HepG2 (cell line): ENCODE measurements around the gene DPAGT1. TPM values are rescaled to one million over a fixed set of nuclear protein-coding genes. Genes with fewer than 3 reads are reported as not detected.
A peak's percentile ranks its signal among the peaks of the same experiment; 100 is the strongest.

Experiments
- FOXO1 ChIP-seq: sonication (generic); formaldehyde crosslinking; IDR thresholded peaks from 2 replicates; pipeline ENCODE4 v1.4.0; 2020; ENCODE audit warnings: missing genetic modification reagents
- HMGXB4 ChIP-seq, 2 experiments: sonication (generic) in 1 of 2; formaldehyde crosslinking in 1 of 2; IDR thresholded peaks; 2 replicates each; pipeline versions ENCODE4 v1.4.0 to v1.6.1; 2018 to 2020; ENCODE audit warnings: missing genetic modification reagents in 2 of 2, borderline replicate concordance in 1 of 2, low read depth in 1 of 2, mild to moderate bottlenecking in 1 of 2, missing biosample characterization in 1 of 2
- HNF1A ChIP-seq, 2 experiments: sonication (generic) in 1 of 2; formaldehyde crosslinking in 1 of 2; IDR thresholded peaks; 2 replicates each; pipeline versions ENCODE4 v1.4.0 to v1.6.1; 2016 to 2020; ENCODE audit warnings: borderline replicate concordance in 1 of 2, low read depth in 1 of 2, mild to moderate bottlenecking in 1 of 2, missing genetic modification reagents in 1 of 2
- IKZF1 ChIP-seq: fragments of 450-650 bp; IDR thresholded peaks from 2 replicates; pipeline ENCODE4 v1.7.1; 2016
- PLRG1 ChIP-seq: fragments of 450-650 bp; conservative IDR thresholded peaks from 2 replicates; pipeline ENCODE4 v1.6.1; 2016
- RAD21 ChIP-seq: fragments of 450-650 bp; formaldehyde crosslinking; IDR thresholded peaks from 2 replicates; pipeline ENCODE4 v1.5.0; 2020; ENCODE audit warnings: mild to moderate bottlenecking
- RAD51 ChIP-seq: fragments of 450-650 bp; IDR thresholded peaks from 2 replicates; pipeline ENCODE4 v1.6.1; 2016; ENCODE audit warnings: borderline replicate concordance
- RXRB ChIP-seq: IDR thresholded peaks from 2 replicates; pipeline ENCODE4 v1.6.1; 2016; ENCODE audit warnings: borderline replicate concordance, missing genetic modification reagents, missing compliant biosample characterization
- SP140L ChIP-seq: sonication (generic); formaldehyde crosslinking; IDR thresholded peaks from 2 replicates; pipeline ENCODE4 v1.4.0; 2020; ENCODE audit warnings: missing genetic modification reagents, borderline replicate concordance
- TCF12 ChIP-seq, 2 experiments: fragments of 450-650 bp in 1 of 2; sonication (generic) in 1 of 2; formaldehyde crosslinking in 1 of 2; IDR thresholded peaks; 2 replicates each; pipeline versions ENCODE4 v1.6.1 to v1.8.0; 2017 to 2022; ENCODE audit warnings: antibody characterized with exemption in 1 of 2, mild to moderate bottlenecking in 1 of 2, missing genetic modification reagents in 1 of 2, moderate library complexity in 1 of 2
- ZMYM3 ChIP-seq: sonication (generic); formaldehyde crosslinking; IDR thresholded peaks from 2 replicates; pipeline ENCODE4 v1.5.1; 2020; ENCODE audit warnings: mild to moderate bottlenecking, missing genetic modification reagents
- ZNF292 ChIP-seq: sonication (generic); formaldehyde crosslinking; IDR thresholded peaks from 2 replicates; pipeline ENCODE4 v1.8.1; 2022; ENCODE audit warnings: mild to moderate bottlenecking, low read depth, missing genetic modification reagents, borderline replicate concordance
- ZNF644 ChIP-seq: IDR thresholded peaks from 2 replicates; pipeline ENCODE4 v1.6.1; 2016; ENCODE audit warnings: low read depth
- ZNF772 ChIP-seq: sonication (generic); formaldehyde crosslinking; IDR thresholded peaks from 2 replicates; pipeline ENCODE4 v1.5.0; 2020; ENCODE audit warnings: mild to moderate bottlenecking, missing genetic modification reagents
- ZNF788 ChIP-seq: sonication (generic); formaldehyde crosslinking; IDR thresholded peaks from 2 replicates; pipeline ENCODE4 v1.5.0; 2020; ENCODE audit warnings: mild to moderate bottlenecking, missing genetic modification reagents, borderline replicate concordance
- polyA plus RNA-seq, 8 experiments: library from polyadenylated mRNA; depleted of rRNA in 3 of 8; stranded (reverse) in 7 of 8; unstranded in 1 of 8; fragments of >200 nt; fragmentation: Illumina TruSeq in 4 of 8; extraction: Trizol in 4 of 8; gene quantifications; 2 replicates each; pipeline versions ENCODE4 v1.2.1 to v1.2.3, GENCODE V29; 2011 to 2016; ENCODE audit warnings: low read depth in 4 of 8, missing spikeins in 1 of 8, mixed read lengths in 1 of 8; ENCODE audit not compliant: insufficient read depth in 1 of 8
- total RNA-seq, 5 experiments: library from RNA; depleted of rRNA; stranded (reverse); fragments of >200 nt; fragmentation: Illumina TruSeq; extraction: Trizol; gene quantifications; 2 replicates each; pipeline ENCODE4 v1.2.3, GENCODE V29; 2016; ENCODE audit warnings: low read depth in 1 of 5
- TF ChIP-seq, protein P1 (sequence below): sonication (generic); formaldehyde crosslinking; IDR thresholded peaks from 2 replicates; pipeline ENCODE4 v1.8.1; 2022; ENCODE audit warnings: mild to moderate bottlenecking, missing genetic modification reagents
- TF ChIP-seq, protein P2 (sequence below): sonication (generic); formaldehyde crosslinking; conservative IDR thresholded peaks from 2 replicates; pipeline ENCODE4 v1.8.0; 2022; ENCODE audit warnings: missing genetic modification reagents

Gene DPAGT1
- total and polyA plus RNA-seq, 2 of the 13 experiments (the other 11 are each of a cell fraction or from before 2014, with no cell fraction given) = 37.6 to 70.7 TPM

DNA sequence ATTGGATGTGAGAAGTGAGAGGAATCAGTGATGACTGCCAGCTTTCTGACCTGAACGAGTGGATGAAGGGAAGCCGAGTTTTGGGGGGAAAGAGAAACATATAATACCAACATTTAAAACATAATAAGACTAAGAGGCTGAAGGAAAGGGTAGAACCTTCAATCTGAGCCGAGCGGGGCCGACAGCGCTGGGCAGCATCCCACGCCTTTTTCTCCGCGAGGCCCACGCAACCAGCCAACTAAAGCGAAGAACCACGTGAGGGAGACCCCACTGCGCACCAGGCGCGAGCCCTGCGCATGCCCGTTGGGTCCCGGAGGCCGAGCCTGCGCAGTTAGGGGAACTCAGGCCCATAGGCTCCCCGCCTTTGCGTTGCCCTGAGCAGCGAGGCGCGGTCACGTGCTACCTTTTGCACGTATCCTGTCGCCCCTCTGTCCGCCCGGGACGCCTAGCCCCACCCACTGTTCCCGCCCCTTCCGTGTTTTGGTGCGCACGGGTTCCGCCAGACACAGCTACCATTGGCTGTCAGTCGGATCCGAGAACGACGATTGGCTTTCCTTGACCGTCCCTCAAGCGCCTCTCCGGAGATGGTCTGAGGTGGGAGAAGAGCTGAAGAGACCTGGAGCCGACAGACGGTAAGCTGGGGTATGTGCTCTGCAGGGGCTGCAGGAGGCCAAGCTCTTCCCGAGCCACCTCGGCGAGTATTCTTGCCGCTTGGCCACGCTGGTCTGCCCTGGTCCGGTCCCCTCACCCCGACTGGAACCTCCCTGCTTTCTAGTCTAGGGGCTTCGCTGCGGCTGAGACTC is 19.6 kb upstream of the DPAGT1 start, which contains the start of gene HINFP (continued):
- TF ChIP-seq ZNF292 (CRISPR knock-in tag) = no peak
- TF ChIP-seq RAD51 = peak; percentile 94
- TF ChIP-seq HMGXB4 (CRISPR knock-in tag; IDR thresholded peaks at IDR 0.05; ENCODE audit: borderline replicate concordance in 1 of 2, low read depth in 1 of 2) = peak; percentile 19 to 39; a peak in 2 of 4 replicates
- TF ChIP-seq ZNF788 (CRISPR knock-in tag) = peak; percentile 72; the same call in 1 of the 2 replicates
- no peak for TF ChIP-seq SP140L (CRISPR knock-in tag)
- TF ChIP-seq FOXO1 (CRISPR knock-in tag) = peak; percentile 34; the same call in 1 of the 2 replicates
- TF ChIP-seq, protein P1, sequence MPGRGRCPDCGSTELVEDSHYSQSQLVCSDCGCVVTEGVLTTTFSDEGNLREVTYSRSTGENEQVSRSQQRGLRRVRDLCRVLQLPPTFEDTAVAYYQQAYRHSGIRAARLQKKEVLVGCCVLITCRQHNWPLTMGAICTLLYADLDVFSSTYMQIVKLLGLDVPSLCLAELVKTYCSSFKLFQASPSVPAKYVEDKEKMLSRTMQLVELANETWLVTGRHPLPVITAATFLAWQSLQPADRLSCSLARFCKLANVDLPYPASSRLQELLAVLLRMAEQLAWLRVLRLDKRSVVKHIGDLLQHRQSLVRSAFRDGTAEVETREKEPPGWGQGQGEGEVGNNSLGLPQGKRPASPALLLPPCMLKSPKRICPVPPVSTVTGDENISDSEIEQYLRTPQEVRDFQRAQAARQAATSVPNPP (CRISPR knock-in tag) = 0 out of 2 replicates have a peak, but pooled peaks have one; percentile 48
- TF ChIP-seq ZNF772 (CRISPR knock-in tag) = peak; percentile 82
- no peak for TF ChIP-seq PLRG1
- no peak for TF ChIP-seq ZNF644 (CRISPR knock-in tag)
- TF ChIP-seq ZMYM3 = no peak
- no peak for TF ChIP-seq IKZF1
- TF ChIP-seq RAD21 (CRISPR knock-in tag) = 0 out of 2 replicates have a peak, but pooled peaks have one; percentile 20
- no peak for TF ChIP-seq HNF1A (IDR thresholded peaks at IDR 0.05; ENCODE audit: low read depth)
- TF ChIP-seq HNF1A (CRISPR knock-in tag; IDR thresholded peaks at IDR 0.05; ENCODE audit: borderline replicate concordance) = no peak
- TF ChIP-seq, protein P2, sequence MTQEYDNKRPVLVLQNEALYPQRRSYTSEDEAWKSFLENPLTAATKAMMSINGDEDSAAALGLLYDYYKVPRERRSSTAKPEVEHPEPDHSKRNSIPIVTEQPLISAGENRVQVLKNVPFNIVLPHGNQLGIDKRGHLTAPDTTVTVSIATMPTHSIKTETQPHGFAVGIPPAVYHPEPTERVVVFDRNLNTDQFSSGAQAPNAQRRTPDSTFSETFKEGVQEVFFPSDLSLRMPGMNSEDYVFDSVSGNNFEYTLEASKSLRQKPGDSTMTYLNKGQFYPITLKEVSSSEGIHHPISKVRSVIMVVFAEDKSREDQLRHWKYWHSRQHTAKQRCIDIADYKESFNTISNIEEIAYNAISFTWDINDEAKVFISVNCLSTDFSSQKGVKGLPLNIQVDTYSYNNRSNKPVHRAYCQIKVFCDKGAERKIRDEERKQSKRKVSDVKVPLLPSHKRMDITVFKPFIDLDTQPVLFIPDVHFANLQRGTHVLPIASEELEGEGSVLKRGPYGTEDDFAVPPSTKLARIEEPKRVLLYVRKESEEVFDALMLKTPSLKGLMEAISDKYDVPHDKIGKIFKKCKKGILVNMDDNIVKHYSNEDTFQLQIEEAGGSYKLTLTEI (CRISPR knock-in tag) = no peak
- TF ChIP-seq RXRB (CRISPR knock-in tag) = peak; percentile 36
- no peak for TF ChIP-seq TCF12 (IDR thresholded peaks at IDR 0.05)
- TF ChIP-seq TCF12 (CRISPR knock-in tag; IDR thresholded peaks at IDR 0.05) = no peak
